ENCODE data around the gene MTMR2.

The MTMR2 gene

DNA sequence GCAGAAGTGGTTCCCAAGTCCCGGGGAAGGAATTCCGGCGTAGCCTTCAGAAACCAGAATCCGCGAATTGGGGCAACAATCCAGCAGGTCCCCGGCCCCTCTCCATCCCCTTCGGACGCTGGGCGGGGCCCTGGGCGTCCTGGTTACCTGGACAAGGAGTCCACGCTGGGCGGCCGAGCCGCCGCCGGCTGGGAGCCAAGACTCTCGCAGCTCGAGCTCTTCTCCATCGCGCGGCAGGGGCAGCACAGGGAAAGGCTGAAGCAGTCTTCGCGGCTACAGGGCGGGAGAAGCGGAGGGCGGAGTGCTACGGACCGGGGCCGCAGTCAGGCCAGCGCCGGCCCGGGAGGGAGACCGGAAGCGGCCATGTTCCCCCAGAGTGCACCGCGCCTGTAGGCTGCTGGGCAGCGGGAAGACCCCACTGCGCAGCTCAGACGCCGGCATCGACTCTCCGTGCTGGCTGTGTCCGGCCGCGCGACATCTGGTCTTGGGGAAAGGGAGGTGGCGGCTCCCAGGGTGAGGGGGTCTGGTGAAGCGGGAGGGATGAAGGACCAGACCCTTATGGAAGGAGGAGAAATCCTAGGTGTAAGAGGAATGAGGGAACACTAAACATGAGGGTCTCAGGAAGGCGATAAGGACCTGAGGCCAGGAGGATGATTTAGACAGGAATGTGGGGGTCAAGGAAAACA, at the start of gene MTMR2:
TSS of gene MTMR2 (minus strand) at position 380 of the 686 bp plus-strand sequence. CDS start at position 227, 153 bp downstream.
- Mint-ChIP-seq H3K27ac (peak within 1 kb of the TSS; percentile 100), H3K4me1 (ENCODE audit: low read depth) (peaks cover 37% of the 10 kb centered on the region), H3K27me3 (no peaks in the 10 kb centered on the region), H3K4me3 (peak within 1 kb of the TSS; percentile 97), H3K9me3 (no peaks in the 10 kb centered on the region), H3K36me3 (ENCODE audit: low read depth) (peaks cover 4% of the 10 kb centered on the region)

- no peaks in the 10 kb centered on the region for H3K9me3 Mint-ChIP-seq
Measured at GRCh38 chr11:95972060-95972459, 48.2 kb upstream of the MTMR2 start.

GRCh38 chr11:95968585-95968984, 44.7 kb upstream of the MTMR2 start:
- no peaks in the 10 kb centered on the region for H3K9me3 Mint-ChIP-seq
- H3K4me1 Mint-ChIP-seq (ENCODE audit: low read depth): no peaks in the 10 kb centered on the region
- H3K36me3 Mint-ChIP-seq (ENCODE audit: low read depth): no peaks in the 10 kb centered on the region
- H3K4me3 Mint-ChIP-seq: no peak overlapping the region
- no peak overlapping the region for H3K27ac Mint-ChIP-seq
- no peaks in the 10 kb centered on the region for H3K27me3 Mint-ChIP-seq

More at GRCh38 chr11:95972060-95972459, 48.2 kb upstream of the MTMR2 start:
- Mint-ChIP-seq H3K27ac (no peak overlapping the region), H3K4me1 (ENCODE audit: low read depth) (no peaks in the 10 kb centered on the region), H3K36me3 (ENCODE audit: low read depth) (peaks cover 7% of the 10 kb centered on the region), H3K27me3 (no peaks in the 10 kb centered on the region), H3K4me3 (no peak overlapping the region)

GRCh38 chr11:95964281-95964680, 40.4 kb upstream of the MTMR2 start:
- H3K4me1 Mint-ChIP-seq (ENCODE audit: low read depth): no peaks in the 10 kb centered on the region

DNA sequence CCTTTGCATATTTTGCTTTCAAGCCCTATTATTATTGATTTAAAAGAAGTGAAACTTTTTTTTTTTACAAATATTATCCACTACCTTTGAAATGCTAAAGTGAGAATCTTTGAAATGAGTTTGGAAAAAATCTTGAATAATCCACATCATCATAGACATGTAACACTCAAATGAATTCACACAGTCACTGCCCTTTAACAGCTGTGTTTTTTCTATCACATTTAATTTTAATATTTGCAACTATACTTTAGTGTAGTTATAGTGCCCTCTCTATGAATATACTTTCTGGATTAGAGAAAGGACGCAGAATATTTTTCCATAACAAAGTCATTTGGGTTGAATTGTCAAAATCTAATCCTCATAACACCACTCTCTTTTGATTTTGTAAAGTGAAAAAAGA, 37.9 kb upstream of the MTMR2 start:
- H3K27me3 Mint-ChIP-seq: peaks cover 14% of the 10 kb centered on the region

More at GRCh38 chr11:95964281-95964680, 40.4 kb upstream of the MTMR2 start:
- H3K9me3 Mint-ChIP-seq: no peaks in the 10 kb centered on the region
- no peak overlapping the region for H3K4me3 Mint-ChIP-seq
- H3K36me3 Mint-ChIP-seq (ENCODE audit: low read depth): no peaks in the 10 kb centered on the region
- peaks cover 9% of the 10 kb centered on the region for H3K27me3 Mint-ChIP-seq
- H3K27ac Mint-ChIP-seq: no peak overlapping the region

DNA sequence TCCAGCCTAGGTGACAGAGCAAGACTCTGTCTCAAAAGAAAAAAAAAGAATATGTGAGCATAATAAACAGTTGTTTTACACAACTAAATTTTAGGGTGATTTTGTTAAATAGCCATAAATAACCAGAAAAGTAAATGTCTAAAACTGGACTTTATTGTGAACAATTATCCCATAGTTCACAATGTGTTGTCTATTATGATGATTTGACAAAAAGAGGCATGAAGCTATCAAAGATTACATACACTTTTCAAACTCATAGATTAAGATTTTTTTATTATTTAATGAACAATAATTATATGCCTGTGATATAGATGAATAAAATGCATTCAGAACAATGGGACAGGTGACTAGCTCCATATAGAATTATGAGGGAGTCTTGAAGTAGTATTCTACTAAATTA, 27.0 kb upstream of the MTMR2 start:
- H3K9me3 Mint-ChIP-seq: peaks cover 21% of the 10 kb centered on the region
- no peak overlapping the region for H3K4me3 Mint-ChIP-seq
- H3K4me1 Mint-ChIP-seq (ENCODE audit: low read depth): no peaks in the 10 kb centered on the region
- no peak overlapping the region for H3K27ac Mint-ChIP-seq
- H3K27me3 Mint-ChIP-seq: no peaks in the 10 kb centered on the region
- peaks cover 4% of the 10 kb centered on the region for H3K36me3 Mint-ChIP-seq (ENCODE audit: low read depth)

More for the DNA sequence above, 37.9 kb upstream of the MTMR2 start:
- Mint-ChIP-seq H3K4me1 (ENCODE audit: low read depth) (no peaks in the 10 kb centered on the region), H3K4me3 (no peak overlapping the region), H3K9me3 (no peaks in the 10 kb centered on the region), H3K36me3 (ENCODE audit: low read depth) (no peaks in the 10 kb centered on the region), H3K27ac (no peak overlapping the region)

GRCh38 chr11:95948637-95949036, 24.7 kb upstream of the MTMR2 start:
- Mint-ChIP-seq H3K27ac (no peak overlapping the region), H3K4me1 (ENCODE audit: low read depth) (no peaks in the 10 kb centered on the region), H3K36me3 (ENCODE audit: low read depth) (peaks cover 4% of the 10 kb centered on the region), H3K27me3 (no peaks in the 10 kb centered on the region), H3K4me3 (no peak overlapping the region), H3K9me3 (peaks cover 39% of the 10 kb centered on the region)

DNA sequence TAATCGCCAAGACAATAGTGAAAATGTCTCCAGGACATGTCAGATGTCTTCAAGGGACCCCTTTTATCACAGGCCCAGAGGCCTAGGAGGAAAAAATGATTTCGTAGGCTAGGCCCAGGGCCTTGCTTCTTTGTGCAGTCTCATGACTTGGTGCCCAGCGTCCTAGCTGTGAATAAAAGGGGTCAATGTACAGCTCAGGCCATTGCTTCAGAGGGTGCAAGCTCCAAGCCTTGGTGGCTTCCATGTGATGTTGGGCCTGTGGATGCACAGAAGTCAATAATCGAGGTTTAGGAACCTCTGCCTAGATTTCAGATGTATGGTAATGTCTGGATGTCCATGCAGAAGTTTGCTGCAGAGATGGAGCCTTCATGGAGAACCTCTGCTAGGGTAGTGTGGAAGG, 20.7 kb upstream of the MTMR2 start:
- Mint-ChIP-seq H3K36me3 (ENCODE audit: low read depth) (peaks cover 4% of the 10 kb centered on the region), H3K9me3 (peaks cover 39% of the 10 kb centered on the region), H3K4me1 (ENCODE audit: low read depth) (no peaks in the 10 kb centered on the region), H3K4me3 (no peak overlapping the region), H3K27me3 (no peaks in the 10 kb centered on the region), H3K27ac (no peak overlapping the region)

DNA sequence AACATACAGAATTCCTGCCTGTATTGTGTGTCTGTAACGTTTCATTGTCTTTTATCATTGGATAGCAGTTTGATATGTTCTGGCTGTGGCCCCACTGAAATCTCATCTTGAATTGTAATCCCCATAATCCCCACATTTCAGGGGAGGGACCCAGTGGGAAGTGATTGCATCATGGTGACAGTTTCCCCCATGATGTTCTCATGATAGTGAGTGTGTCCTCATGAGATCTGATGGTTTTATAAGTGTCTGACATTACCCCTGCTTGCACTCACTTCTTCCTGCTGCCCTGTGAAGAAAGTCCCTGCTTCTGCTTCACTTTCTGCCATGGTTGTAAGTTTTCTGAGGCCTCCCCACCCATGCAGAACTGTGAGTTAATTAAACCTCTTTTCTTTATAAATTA, 19.6 kb upstream of the MTMR2 start:
- Mint-ChIP-seq H3K27ac (no peak overlapping the region), H3K27me3 (no peaks in the 10 kb centered on the region), H3K4me1 (ENCODE audit: low read depth) (no peaks in the 10 kb centered on the region), H3K9me3 (peaks cover 35% of the 10 kb centered on the region), H3K36me3 (ENCODE audit: low read depth) (peaks cover 4% of the 10 kb centered on the region), H3K4me3 (no peak overlapping the region)

- no peaks in the 10 kb centered on the region for H3K36me3 Mint-ChIP-seq (ENCODE audit: low read depth)
- no peak overlapping the region for H3K4me3 Mint-ChIP-seq
- no peak overlapping the region for H3K27ac Mint-ChIP-seq
- peaks cover 4% of the 10 kb centered on the region for H3K27me3 Mint-ChIP-seq
- no peaks in the 10 kb centered on the region for H3K4me1 Mint-ChIP-seq (ENCODE audit: low read depth)
- peaks cover 8% of the 10 kb centered on the region for H3K9me3 Mint-ChIP-seq
Measured at GRCh38 chr11:95939091-95939490, 15.2 kb upstream of the MTMR2 start.

GRCh38 chr11:95937358-95937757, 13.5 kb upstream of the MTMR2 start:
- peaks cover 3% of the 10 kb centered on the region for H3K9me3 Mint-ChIP-seq
- no peak overlapping the region for H3K27ac Mint-ChIP-seq
- no peaks in the 10 kb centered on the region for H3K4me1 Mint-ChIP-seq (ENCODE audit: low read depth)
- H3K36me3 Mint-ChIP-seq (ENCODE audit: low read depth): no peaks in the 10 kb centered on the region
- peaks cover 4% of the 10 kb centered on the region for H3K27me3 Mint-ChIP-seq
- no peak overlapping the region for H3K4me3 Mint-ChIP-seq

DNA sequence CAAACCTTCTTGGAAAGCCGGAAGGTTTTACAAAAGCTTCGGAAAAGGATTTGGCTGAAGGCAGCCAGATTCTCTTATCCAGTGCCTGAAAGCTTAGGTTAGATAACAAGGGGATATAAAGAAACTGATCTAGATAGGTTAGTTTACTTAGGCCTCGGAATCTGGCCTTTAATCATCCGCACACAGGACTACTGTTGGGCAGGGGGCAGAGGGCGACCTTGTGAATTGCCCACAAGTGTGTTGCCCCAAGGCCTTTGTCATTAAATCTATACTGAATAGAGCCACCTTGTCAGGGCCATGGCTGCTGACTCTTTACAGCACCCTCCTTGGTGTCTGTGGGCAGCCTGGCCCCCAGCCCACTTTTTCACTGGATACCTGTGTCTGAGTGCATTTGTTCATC, 9.7 kb upstream of the MTMR2 start:
- Mint-ChIP-seq H3K27ac (no peak overlapping the region), H3K27me3 (peaks cover 7% of the 10 kb centered on the region), H3K9me3 (peaks cover 11% of the 10 kb centered on the region), H3K4me3 (no peak overlapping the region), H3K4me1 (ENCODE audit: low read depth) (no peaks in the 10 kb centered on the region), H3K36me3 (ENCODE audit: low read depth) (no peaks in the 10 kb centered on the region)

- H3K4me1 Mint-ChIP-seq (ENCODE audit: low read depth): no peaks in the 10 kb centered on the region
- no peak overlapping the region for H3K27ac Mint-ChIP-seq
- no peaks in the 10 kb centered on the region for H3K36me3 Mint-ChIP-seq (ENCODE audit: low read depth)
- H3K9me3 Mint-ChIP-seq: peaks cover 11% of the 10 kb centered on the region
- H3K27me3 Mint-ChIP-seq: peaks cover 3% of the 10 kb centered on the region
- H3K4me3 Mint-ChIP-seq: no peak overlapping the region
Measured at GRCh38 chr11:95931916-95932315, 8.0 kb upstream of the MTMR2 start.

DNA sequence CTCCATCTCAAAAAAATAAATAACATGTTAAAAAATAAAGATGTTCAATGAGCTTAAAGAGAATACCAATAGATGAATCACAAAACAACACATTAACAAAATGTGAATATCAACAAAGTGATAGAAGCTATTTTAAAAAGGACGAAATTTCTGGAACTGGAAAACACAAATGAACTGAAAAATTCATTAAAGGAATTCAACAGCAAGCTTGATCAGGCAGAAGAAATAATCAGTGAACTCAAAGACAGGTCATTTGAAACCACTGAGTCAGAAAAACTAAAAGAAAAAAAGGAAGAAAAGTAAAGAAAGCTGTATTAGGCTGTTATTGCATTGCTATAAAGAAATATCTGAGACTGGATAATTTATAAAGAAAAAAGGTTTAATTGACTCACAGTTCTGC, 7.0 kb upstream of the MTMR2 start:
- Mint-ChIP-seq H3K27ac (no peak overlapping the region), H3K36me3 (ENCODE audit: low read depth) (no peaks in the 10 kb centered on the region), H3K9me3 (peaks cover 11% of the 10 kb centered on the region), H3K4me1 (ENCODE audit: low read depth) (no peaks in the 10 kb centered on the region), H3K27me3 (peaks cover 3% of the 10 kb centered on the region), H3K4me3 (no peak overlapping the region)

DNA sequence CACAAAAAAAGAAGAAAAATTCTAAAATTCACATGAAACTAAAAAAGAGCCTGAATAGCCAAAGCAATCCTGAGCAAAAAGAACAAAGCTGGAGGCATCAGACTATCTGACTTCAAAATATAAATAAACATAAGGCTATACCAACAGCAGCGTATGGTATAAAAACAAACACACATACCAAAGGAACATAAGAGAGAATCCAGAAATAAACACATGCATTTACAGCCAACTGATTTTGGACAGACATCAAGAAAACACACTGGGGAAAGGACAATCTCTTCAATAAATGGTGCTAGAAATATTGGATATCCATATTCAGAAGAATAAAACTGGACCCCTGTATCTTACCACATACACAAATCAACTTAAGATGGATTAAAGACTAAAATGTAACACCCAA, 2.8 kb upstream of the MTMR2 start:
- Mint-ChIP-seq H3K4me1 (ENCODE audit: low read depth) (peaks cover 24% of the 10 kb centered on the region), H3K9me3 (peaks cover 8% of the 10 kb centered on the region), H3K4me3 (no peak overlapping the region), H3K27me3 (peaks cover 3% of the 10 kb centered on the region), H3K27ac (no peak overlapping the region), H3K36me3 (ENCODE audit: low read depth) (peaks cover 4% of the 10 kb centered on the region)

GRCh38 chr11:95925011-95925410, 1.1 kb upstream of the MTMR2 start:
- H3K4me1 Mint-ChIP-seq (ENCODE audit: low read depth): peaks cover 34% of the 10 kb centered on the region
- H3K4me3 Mint-ChIP-seq: peak overlapping the region; percentile 97
- no peaks in the 10 kb centered on the region for H3K9me3 Mint-ChIP-seq
- H3K27me3 Mint-ChIP-seq: no peaks in the 10 kb centered on the region
- peak overlapping the region; percentile 72 for H3K27ac Mint-ChIP-seq
- H3K36me3 Mint-ChIP-seq (ENCODE audit: low read depth): peaks cover 4% of the 10 kb centered on the region

Data from stimulated activated naive CD8-positive, alpha-beta T cell treated with anti-CD3 and anti-CD28 coated beads, Interleukin-15, Interleukin-2, amounts not matched to agents 100 ng/mL and 50 ng/mL, for 24 hours (primary cell).